Loucy (cell line): Measurements from ENCODE around the gene ADGRG1.
"Not testable (repeated sequence)": the region's sequence is repeated elsewhere in the genome, so short reads cannot be mapped to it uniquely, and the experiment has no call there.

Experiments used
- H2AFZ ChIP-seq: fragments of 200-600 bp; sonication (generic); 2 replicates; pipeline ENCODE4 v1.6.0; 2016; ENCODE audit warnings: antibody characterized with exemption, mild to moderate bottlenecking, low read length, moderate library complexity
- H3F3A ChIP-seq: fragments of 200-600 bp; 2 replicates; pipeline ENCODE4 v1.6.0; 2016; ENCODE audit warnings: antibody characterized with exemption, low read depth, mild to moderate bottlenecking
- H3K27me3 ChIP-seq: fragments of 200-600 bp; sonication (generic); 2 replicates; pipeline ENCODE4 v1.6.1; 2014; ENCODE audit warnings: low read length, mild to moderate bottlenecking; ENCODE audit not compliant: insufficient read depth, poor library complexity, severe bottlenecking
- H3K36me3 ChIP-seq: fragments of 200-600 bp; sonication (generic); 2 replicates; pipeline ENCODE4 v1.6.1; 2016; ENCODE audit warnings: low read length; ENCODE audit not compliant: insufficient read depth
- H3K4me1 ChIP-seq: fragments of 200-600 bp; sonication (generic); 2 replicates; pipeline ENCODE4 v1.5.1; 2014; ENCODE audit warnings: low read length, mild to moderate bottlenecking; ENCODE audit not compliant: insufficient read depth, poor library complexity, severe bottlenecking
- H3K4me2 ChIP-seq: fragments of 200-600 bp; sonication (generic); 2 replicates; pipeline ENCODE4 v1.6.0; 2014; ENCODE audit warnings: antibody characterized with exemption, low read length, low read depth, mild to moderate bottlenecking; ENCODE audit not compliant: poor library complexity, severe bottlenecking
- H3K4me3 ChIP-seq: fragments of 200-600 bp; sonication (generic); 2 replicates; pipeline ENCODE4 v1.5.1; 2014; ENCODE audit warnings: low read length, mild to moderate bottlenecking, mixed read lengths; ENCODE audit not compliant: poor library complexity, severe bottlenecking
- H3K79me2 ChIP-seq: fragments of 200-600 bp; sonication (generic); 2 replicates; pipeline ENCODE4 v1.6.1; 2014; ENCODE audit warnings: low read length; ENCODE audit not compliant: insufficient read depth
- H3K9ac ChIP-seq: fragments of 200-600 bp; sonication (generic); 2 replicates; pipeline ENCODE4 v1.6.0; 2014; ENCODE audit warnings: mild to moderate bottlenecking, low read depth, low read length, moderate library complexity; ENCODE audit not compliant: poor library complexity, severe bottlenecking
- H3K9me2 ChIP-seq: fragments of 200-600 bp; sonication (generic); replicated peaks from 2 replicates; pipeline ENCODE4 v1.6.1; 2016; ENCODE audit warnings: low read depth, low read length, mixed read lengths
- H3K9me3 ChIP-seq: fragments of 200-600 bp; sonication (generic); 2 replicates; pipeline ENCODE4 v1.6.1; 2014; ENCODE audit warnings: mild to moderate bottlenecking, antibody characterized with exemption, low read length, low read depth; ENCODE audit not compliant: insufficient read depth
- H4K20me1 ChIP-seq: fragments of 200-600 bp; sonication (generic); 2 replicates; pipeline ENCODE4 v1.6.0; 2014; ENCODE audit warnings: antibody characterized with exemption, low read length, mild to moderate bottlenecking; ENCODE audit not compliant: insufficient read depth, poor library complexity, severe bottlenecking
- EZH2phosphoT487 ChIP-seq: fragments of 200-600 bp; IDR thresholded peaks from 2 replicates; pipeline ENCODE4 v1.6.1; 2018; ENCODE audit warnings: antibody characterized with exemption, mild to moderate bottlenecking, moderate library complexity, borderline replicate concordance
- TF ChIP-seq, protein P1 (sequence below): fragments of 200-600 bp; sonication (generic); conservative IDR thresholded peaks from 2 replicates; pipeline ENCODE4 v1.5.1; 2014; ENCODE audit warnings: mild to moderate bottlenecking, antibody characterized with exemption, low read length

Gene ADGRG1

DNA sequence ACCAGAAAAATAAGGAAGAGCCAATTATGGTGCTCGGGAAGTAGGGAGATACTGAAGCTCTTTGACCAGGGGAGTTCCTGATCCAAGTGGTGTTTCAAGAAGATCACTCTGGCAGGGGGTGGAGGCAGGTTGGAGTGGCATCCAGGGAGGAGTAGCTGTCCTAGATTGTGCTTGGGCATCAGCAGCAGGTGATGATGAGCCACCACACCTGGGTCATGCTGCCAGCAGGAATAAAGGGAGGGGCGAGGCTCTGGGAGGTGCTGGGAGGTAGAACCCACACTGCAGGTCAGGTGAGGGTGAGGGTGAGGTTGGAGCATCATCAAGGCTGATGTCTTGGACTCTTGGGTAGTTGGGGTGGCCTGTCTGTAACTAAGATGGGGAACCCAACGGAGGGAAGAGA, 35.4 kb upstream of the ADGRG1 start:
- H3K9me3 ChIP-seq: peaks cover 6% of the 10 kb centered on the region; the same call in 1 of the 2 replicates
- H3K4me1 ChIP-seq: peaks cover 30% of the 10 kb centered on the region
- H3F3A ChIP-seq: peaks cover 5% of the 10 kb centered on the region; the same call in 1 of the 2 replicates
- H4K20me1 ChIP-seq: no peaks in the 10 kb centered on the region
- H3K79me2 ChIP-seq: no peaks in the 10 kb centered on the region
- H3K9ac ChIP-seq: peak overlapping the region; percentile 77
- no peak for TF ChIP-seq EZH2phosphoT487
- TF ChIP-seq, protein P1, sequence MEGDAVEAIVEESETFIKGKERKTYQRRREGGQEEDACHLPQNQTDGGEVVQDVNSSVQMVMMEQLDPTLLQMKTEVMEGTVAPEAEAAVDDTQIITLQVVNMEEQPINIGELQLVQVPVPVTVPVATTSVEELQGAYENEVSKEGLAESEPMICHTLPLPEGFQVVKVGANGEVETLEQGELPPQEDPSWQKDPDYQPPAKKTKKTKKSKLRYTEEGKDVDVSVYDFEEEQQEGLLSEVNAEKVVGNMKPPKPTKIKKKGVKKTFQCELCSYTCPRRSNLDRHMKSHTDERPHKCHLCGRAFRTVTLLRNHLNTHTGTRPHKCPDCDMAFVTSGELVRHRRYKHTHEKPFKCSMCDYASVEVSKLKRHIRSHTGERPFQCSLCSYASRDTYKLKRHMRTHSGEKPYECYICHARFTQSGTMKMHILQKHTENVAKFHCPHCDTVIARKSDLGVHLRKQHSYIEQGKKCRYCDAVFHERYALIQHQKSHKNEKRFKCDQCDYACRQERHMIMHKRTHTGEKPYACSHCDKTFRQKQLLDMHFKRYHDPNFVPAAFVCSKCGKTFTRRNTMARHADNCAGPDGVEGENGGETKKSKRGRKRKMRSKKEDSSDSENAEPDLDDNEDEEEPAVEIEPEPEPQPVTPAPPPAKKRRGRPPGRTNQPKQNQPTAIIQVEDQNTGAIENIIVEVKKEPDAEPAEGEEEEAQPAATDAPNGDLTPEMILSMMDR: no peak
- peak overlapping the region; percentile 40 for H2AFZ ChIP-seq
- H3K9me2 ChIP-seq: no peaks in the 10 kb centered on the region
- no peaks in the 10 kb centered on the region for H3K36me3 ChIP-seq
- H3K4me2 ChIP-seq: peak overlapping the region; percentile 81
- peak overlapping the region; percentile 63 for H3K4me3 ChIP-seq
- H3K27me3 ChIP-seq: no peaks in the 10 kb centered on the region

DNA sequence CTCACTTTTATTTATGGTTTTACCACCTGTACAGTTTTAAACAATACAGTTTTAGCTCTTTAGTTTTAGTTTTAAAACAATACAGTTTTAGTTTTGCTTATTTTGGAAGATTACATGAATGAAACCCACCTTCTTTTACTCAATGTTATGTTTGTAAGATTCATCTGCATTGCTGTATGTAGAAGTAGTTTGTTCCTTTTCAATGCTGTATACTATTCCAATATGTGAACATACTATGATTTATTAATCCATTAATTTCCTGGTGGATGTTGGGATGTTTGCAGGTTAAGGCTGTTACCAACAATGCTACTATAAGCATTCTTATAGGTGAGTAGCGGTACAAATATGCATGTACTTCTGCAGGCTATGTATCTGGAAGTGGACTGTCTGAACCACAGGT, 34.4 kb upstream of the ADGRG1 start:
- Histone ChIP-seq H2AFZ (no peak overlapping the region), H3K27me3 (no peaks in the 10 kb centered on the region), H3K9me3 (peaks cover 10% of the 10 kb centered on the region; the same call in 1 of the 2 replicates), H3K4me3 (no peak overlapping the region), H3K9ac (no peak overlapping the region), H3K36me3 (no peaks in the 10 kb centered on the region), H3K79me2 (no peaks in the 10 kb centered on the region), H3F3A (peaks cover 5% of the 10 kb centered on the region; the same call in 1 of the 2 replicates), H4K20me1 (no peaks in the 10 kb centered on the region), H3K4me2 (no peak overlapping the region), H3K9me2 (no peaks in the 10 kb centered on the region), H3K4me1 (peaks cover 30% of the 10 kb centered on the region)
- TF ChIP-seq, protein P1: no peak
- TF ChIP-seq EZH2phosphoT487: no peak

DNA sequence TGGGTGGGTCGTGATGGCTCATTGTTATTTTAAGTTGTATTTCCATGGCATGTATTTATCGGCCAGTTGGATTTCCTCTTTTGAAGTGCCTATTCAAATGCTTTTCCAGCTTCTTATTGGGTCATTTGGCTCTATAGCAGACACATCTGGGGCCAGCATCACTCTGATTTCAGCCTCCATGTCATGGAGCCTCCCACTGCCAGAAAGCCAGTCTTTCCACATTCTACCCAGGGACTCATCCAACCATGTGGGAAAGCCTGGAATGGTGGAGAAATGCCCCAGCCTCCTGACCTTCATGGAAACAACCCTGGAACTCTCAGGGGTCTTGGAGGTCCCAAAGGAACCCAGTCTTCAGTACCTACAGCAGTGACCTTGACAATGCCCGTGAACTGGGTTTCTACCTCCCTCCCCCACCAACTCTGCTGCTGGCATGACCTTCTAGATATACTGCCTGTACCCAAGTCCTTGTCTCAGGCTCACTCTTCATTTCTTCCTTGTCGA, 33.8 kb upstream of the ADGRG1 start:
- no peak for TF ChIP-seq EZH2phosphoT487
- TF ChIP-seq, protein P1: no peak
- H3K4me2 ChIP-seq: no peak overlapping the region
- H3K4me3 ChIP-seq: no peak overlapping the region
- H2AFZ ChIP-seq: no peak overlapping the region
- peaks cover 5% of the 10 kb centered on the region; the same call in 1 of the 2 replicates for H3F3A ChIP-seq
- no peaks in the 10 kb centered on the region for H3K9me2 ChIP-seq
- H3K4me1 ChIP-seq: peaks cover 32% of the 10 kb centered on the region
- H3K36me3 ChIP-seq: no peaks in the 10 kb centered on the region
- peaks cover 10% of the 10 kb centered on the region; the same call in 1 of the 2 replicates for H3K9me3 ChIP-seq
- no peaks in the 10 kb centered on the region for H3K79me2 ChIP-seq
- no peak overlapping the region for H3K9ac ChIP-seq
- H3K27me3 ChIP-seq: no peaks in the 10 kb centered on the region
- no peaks in the 10 kb centered on the region for H4K20me1 ChIP-seq

DNA sequence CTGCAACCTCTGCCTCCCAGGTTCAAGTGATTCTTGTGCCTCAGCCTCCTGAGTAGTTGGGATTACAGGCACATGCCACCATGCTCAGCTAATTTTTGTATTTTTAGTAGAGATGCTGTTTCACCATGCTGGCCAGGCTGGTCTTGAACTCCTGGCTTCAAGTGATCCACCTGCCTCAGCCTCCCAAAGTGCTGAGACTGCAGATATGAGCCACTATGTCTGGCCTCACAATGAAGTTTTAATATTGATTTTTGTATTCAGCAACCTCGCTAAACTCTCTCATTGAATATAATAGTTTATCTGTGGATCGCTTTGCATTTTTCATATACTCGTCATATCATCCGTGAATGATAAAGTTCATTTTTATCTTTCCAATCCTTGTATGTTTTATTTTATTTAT, 32.2 kb upstream of the ADGRG1 start:
- H3F3A ChIP-seq, H3K79me2 ChIP-seq, H3K9me3 ChIP-seq, H3K27me3 ChIP-seq, H3K9me2 ChIP-seq, H4K20me1 ChIP-seq, H3K4me3 ChIP-seq, H3K36me3 ChIP-seq, H3K4me2 ChIP-seq, H3K9ac ChIP-seq, H2AFZ ChIP-seq: not testable (repeated sequence)
- peaks cover 40% of the 10 kb centered on the region for H3K4me1 ChIP-seq
